ENCODE data around the gene INTS6.

- TF ChIP-seq CTCF (IDR thresholded peaks at IDR 0.05) (no peak), POLR2A (IDR thresholded peaks at IDR 0.05) (no peak)
Observed at GRCh38 chr13:51405176-51405575, 47.7 kb downstream of the INTS6 start.
